Stimulated activated CD4-positive, alpha-beta T cell treated with anti-CD3 and anti-CD28 coated beads, Interleukin-15, amount 100 ng/mL, for 24 hours (primary cell): ENCODE data around the gene ACSS2.

Source experiments
- DNase-seq: peaks from one replicate; pipeline ENCODE4 v3.0.0-alpha.2; 2020

The ACSS2 gene

GRCh38 chr20:34916774-34917354 is 40.5 kb downstream of the ACSS2 start:
- DNase-seq = no peak

DNA sequence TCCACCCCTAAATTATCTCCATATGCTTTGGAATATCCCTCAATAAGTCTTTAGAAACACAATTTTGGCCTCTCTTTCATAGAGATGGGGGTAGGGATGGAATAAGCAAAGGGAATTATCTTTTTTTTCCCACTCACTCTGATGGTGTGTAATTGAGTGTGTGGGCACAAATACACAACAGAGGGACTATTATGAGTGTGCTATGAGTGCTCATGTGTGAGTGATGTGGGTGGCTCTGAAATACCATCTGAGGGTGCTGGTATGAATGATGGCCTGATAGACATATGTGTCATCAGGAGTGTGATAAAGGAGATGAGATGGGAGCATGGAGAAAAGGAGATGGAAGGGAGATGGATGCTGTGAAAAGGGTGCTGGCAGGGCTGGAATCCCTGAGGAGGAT is 43.6 kb downstream of the ACSS2 start:
- DNase-seq = no peak

- peak; percentile 32 for DNase-seq
These were observed 45.0 kb downstream of the ACSS2 start for GRCh38 chr20:34921436-34921835.

GRCh38 chr20:34922654-34923381 is 46.4 kb downstream of the ACSS2 start:
- DNase-seq = no peak

GRCh38 chr20:34923414-34923813 is 47.0 kb downstream of the ACSS2 start:
- DNase-seq = no peak

DNA sequence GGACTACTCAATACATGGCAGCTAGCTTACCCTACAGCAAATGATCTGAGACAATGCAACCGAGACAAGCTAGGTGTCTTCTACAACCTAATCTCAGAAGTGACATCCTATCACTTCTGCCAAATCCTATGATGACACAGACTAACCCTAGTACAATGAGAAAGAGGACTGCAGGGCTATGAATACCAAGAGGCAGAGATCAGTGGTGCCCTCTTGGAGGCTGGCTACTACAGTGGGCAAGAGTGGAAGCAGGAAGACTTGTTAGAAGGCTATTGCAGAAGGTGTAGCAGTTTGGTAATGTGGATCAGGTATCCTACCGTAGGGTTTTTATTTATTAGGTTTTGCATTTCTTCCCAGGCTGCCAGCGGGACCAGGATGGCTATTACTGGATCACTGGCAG is 48.9 kb downstream of the ACSS2 start:
- DNase-seq = no peak

GRCh38 chr20:34925981-34926380 is 49.6 kb downstream of the ACSS2 start:
- no peak for DNase-seq

DNA sequence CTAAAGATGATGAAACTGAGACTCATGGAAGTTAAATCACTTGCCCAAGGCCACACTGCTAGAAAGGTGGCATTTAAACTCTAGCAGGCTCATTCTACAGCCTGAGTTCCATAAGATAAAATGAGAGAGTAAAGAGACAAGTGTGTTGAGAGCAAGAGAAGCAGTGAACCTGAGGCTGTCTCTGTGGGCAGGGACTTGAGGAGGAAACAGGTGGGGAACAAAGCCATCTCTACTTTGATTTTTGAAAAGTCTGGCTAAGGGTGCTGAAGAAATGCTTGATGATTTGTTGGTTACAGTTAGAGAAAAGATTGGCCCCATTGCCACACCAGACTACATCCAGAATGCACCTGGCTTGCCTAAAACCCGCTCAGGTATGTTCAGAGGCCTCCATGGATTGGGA is 50.2 kb downstream of the ACSS2 start:
- no peak for DNase-seq

DNA sequence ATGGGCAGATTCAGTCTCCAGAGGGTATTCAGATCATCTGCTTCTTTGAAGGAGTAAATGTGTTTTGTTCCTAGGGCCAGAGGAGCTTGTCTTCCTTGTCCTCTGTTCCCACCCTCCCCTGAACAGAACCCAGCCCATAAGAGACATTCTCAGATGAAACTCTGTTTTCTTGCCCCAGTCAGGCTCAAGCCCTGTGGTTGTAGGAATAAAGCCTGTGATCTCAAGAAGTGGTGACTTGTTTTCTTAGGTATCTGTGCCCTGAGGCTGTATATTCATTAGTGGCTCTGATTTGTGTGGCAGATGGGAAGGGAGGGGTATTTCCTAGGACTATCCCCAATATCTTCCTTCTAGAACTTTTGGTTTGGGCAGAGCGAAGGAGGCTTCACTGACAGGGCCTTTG is 51.3 kb downstream of the ACSS2 start:
- no peak for DNase-seq

GRCh38 chr20:34928411-34928810 is 52.0 kb downstream of the ACSS2 start:
- no peak for DNase-seq

DNA sequence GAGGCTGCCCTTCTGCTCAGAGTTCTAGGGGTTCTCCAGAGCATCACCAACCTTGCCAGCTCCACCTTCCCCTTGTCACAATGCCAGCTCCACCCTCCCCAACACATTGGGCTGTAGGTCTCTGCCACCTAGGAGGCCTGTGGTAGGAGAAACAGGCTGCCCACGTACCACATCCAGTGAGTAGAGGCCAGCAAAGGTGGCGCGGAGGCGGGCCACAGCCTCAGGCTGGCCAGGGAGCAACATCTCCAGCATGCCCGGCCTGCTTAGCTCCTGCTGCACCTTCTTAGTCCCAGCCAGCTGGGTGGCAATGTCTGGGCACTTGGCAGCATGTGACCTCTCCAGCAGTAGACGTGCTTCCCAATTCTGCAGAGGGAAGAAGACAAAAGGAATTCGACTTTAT is 55.4 kb downstream of the ACSS2 start:
- no peak for DNase-seq

DNA sequence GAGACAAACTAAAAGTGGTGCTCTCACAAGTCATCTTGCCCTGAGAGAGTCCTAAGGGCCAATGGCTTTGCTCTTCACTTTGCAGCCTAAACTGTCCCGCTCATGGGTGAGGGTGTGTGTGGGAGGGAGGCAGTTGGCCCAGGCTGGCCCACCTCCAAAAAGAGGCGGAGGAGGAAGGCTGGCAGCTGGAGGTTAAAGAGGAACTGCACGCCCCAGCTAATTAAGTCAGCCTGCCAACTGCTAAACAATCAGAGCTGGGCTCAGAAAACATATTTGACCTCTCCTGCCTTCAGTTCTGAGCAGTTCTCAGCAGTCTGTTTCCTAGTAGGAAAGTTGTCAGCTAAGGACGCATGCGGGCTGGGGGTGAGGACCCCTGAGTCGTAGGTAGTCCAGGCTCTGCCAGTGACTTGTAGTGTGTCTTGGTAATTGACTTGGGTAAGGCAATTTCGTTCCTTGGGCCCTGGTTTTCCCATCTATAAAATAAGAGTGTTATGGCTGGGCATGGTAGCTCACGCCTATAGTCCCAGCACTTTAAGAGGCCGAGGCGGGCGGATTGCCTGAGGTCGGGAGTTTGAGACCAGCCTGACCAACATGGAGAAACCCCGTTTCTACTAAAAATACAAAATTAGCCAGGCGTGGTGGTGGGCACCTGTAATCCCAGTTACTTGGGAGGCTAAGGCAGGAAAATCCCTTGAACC is 62.2 kb downstream of the ACSS2 start:
- no peak for DNase-seq

DNA sequence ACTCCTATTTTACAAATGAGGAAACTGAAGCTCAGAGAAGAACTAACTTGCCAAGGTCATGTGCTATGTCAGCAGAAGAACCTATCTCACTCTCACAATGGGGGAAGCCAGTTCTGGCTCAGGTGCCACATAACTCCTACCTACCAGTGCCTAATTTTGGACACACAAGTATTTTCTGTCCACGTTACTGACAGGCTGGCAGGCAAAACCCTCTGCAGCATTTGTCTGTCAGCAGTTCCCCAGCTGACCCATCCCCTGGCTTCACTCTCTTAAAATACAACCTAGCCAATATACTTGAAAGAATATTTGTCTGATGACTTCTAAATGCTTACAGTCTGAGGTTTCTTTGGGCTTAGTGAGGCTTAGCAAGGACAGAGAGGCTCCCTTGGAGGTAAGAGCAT is 63.7 kb downstream of the ACSS2 start:
- DNase-seq = no peak

- DNase-seq = no peak
These were observed 64.8 kb downstream of the ACSS2 start for GRCh38 chr20:34941226-34941625.

DNA sequence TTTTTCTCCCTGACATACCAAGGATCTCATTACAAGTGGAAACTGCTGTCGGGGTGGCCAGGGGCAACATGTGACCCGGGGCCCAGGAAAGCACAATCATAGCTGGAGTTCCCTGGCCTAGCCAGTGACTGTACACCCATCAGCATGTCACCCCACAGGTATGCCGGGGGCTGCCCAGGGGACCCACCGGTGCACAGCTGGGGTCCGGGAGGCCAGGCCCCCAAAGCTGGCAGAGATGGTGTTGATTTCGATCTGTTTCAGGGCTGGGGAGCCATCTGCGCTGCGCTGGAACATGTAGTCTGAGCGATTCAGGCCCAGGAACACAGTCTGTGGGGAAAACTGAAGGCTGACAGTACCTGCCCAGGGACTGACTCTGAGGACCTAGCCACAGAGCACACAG is 65.9 kb downstream of the ACSS2 start:
- DNase-seq = no peak

DNA sequence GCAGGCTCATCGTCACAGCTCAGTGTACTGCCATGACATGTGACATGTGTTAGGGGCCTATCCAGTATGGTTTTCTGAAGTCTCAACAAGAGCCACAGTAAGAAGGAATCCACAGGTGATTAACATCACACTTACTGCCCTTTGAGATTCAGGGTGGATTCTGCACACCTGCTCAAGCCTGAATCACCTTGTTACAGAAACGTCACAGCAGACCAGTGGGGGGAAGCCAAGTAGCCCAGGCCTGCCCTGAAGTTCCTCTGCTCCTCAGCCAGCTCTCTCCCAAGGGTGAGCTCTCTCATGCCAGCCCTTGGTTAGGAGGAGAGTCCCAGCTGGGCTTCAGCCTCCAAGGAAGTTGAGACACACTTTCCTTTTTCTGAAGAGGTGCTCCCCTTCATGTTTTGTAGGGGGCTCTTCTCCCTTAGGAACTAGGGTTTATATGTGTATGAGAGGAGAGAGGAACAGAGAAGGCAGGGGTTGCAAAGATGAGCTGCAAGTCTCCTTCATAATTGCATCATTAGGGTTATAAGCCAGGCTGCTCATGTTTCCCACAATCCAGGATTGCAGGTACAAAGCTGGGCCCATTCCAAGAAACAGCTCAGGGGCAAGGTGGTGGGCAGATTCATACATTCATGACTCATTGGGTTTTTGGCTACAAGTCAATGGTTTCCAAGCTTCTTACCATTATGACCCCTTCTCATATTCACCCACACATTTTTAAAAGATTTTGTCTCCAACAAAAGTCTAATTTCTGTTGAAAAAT is 67.6 kb downstream of the ACSS2 start:
- no peak for DNase-seq

GRCh38 chr20:34945315-34946077 is 69.1 kb downstream of the ACSS2 start:
- no peak for DNase-seq

- no peak for DNase-seq
These were observed 70.2 kb downstream of the ACSS2 start for GRCh38 chr20:34946661-34947060.

DNA sequence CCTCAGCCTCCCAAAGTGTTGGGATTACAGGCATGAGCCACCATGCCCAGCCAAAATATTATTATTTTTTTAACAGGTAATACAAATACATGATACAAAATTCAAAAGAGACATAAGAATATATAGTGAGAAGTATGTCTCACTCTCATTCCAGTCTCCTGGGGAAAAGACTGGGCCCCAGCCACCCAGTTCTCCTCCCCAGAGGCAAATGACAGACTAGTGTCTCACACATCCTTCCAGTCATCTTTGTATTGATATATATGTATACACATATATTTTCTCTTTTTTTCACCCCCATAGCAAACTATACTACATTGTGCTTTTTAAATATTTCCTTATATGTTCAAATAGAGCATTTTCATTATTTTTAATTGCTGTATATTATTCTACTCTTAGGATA is 70.9 kb downstream of the ACSS2 start:
- no peak for DNase-seq

- DNase-seq = no peak
These were observed 71.6 kb downstream of the ACSS2 start for GRCh38 chr20:34948030-34948429.

DNA sequence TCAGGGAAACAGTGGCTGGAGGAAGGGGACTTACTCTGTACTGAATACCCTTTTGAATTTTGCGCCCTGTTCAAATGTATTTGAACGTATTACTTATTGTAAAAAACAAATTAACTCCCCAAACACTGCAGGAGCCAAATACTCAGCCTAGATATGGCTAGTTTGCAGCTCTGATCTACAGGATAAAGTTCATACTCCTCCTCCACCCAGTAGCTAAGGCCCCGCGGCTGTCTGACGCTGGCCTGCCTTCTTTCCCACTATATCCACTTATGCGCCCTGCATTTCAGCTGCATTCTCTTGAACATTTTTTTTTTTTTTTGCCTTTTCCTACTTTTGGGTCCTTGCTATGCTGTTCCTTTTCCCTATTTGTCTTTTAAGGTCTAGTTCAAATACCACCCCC is 72.7 kb downstream of the ACSS2 start:
- DNase-seq = no peak

DNA sequence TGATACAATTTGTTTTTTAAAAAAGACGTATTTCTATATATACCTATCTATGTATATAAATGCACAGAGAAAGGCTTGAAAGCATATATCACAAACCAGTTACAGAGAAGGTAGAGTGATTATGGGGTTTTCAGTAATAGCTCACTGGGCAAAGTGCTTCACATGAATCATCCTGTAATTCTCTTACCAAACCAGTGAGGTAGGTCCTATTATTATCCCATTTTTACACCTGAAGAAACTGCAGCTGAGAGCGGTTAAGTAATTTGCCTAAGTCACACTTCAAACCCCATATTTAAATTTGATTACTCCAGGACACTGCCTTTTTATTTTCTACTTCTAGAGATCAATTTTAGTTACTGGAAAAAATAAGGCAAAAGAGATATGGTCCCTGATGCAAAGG is 74.8 kb downstream of the ACSS2 start:
- no peak for DNase-seq

DNA sequence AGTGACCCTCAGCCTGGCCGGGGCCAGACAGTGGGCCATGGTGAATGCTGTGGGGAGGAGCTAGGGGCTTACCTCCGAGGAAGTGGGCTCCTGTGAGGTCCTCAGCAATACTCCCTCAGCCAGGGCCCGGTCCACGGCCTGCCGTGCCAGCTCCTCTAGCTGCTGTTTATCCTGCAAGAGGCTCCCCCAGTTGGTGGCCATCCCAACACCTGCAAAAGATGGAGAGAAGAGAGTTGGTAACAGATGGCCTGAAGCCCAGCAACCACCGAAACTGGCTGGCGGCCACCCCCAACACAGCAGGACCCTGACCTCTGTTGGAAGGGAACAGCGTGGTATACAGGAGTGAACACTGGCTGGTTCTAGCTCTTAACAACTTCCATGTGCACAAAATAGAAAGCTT is 75.2 kb downstream of the ACSS2 start:
- no peak for DNase-seq
